Neural cell (in vitro differentiated cells): ENCODE results near the gene PHF24. TPM values are rescaled to one million over a fixed set of nuclear protein-coding genes. Genes with fewer than 3 reads are reported as not detected.

Source experiments
- H2AFZ ChIP-seq: fragments of 200-600, 300-800 bp; sonication (generic), shearing (Covaris generic); 2 replicates; pipeline ENCODE4 v1.6.0; 2014; ENCODE audit warnings: low read depth, mild to moderate bottlenecking, antibody characterized with exemption, low read length, moderate library complexity
- H3F3A ChIP-seq: fragments of 200-600 bp; shearing (Covaris generic); 2 replicates; pipeline ENCODE4 v1.6.1; 2016; ENCODE audit warnings: mild to moderate bottlenecking, moderate library complexity, mixed read lengths, antibody characterized with exemption, low read length; ENCODE audit not compliant: insufficient read depth, poor library complexity, severe bottlenecking
- H3K27ac ChIP-seq: fragments of 200-600, 300-800 bp; sonication (generic), shearing (Covaris generic); 2 replicates; pipeline ENCODE4 v1.5.1; 2014; ENCODE audit warnings: mild to moderate bottlenecking, low read length, moderate library complexity
- H3K27me3 ChIP-seq: fragments of 300-800, 200-600 bp; sonication (generic), shearing (Covaris generic); 2 replicates; pipeline ENCODE4 v1.6.0; 2014; ENCODE audit warnings: mild to moderate bottlenecking, low read depth, low read length, moderate library complexity; ENCODE audit not compliant: insufficient read depth
- H3K36me3 ChIP-seq: fragments of 300-800, 200-600 bp; sonication (generic), shearing (Covaris generic); 2 replicates; pipeline ENCODE4 v1.5.1; 2014; ENCODE audit warnings: mild to moderate bottlenecking, antibody characterized with exemption, low read length, moderate library complexity; ENCODE audit not compliant: insufficient read depth
- H3K4me2 ChIP-seq: fragments of 300-800, 200-600 bp; sonication (generic), shearing (Covaris generic); 2 replicates; pipeline ENCODE4 v1.6.0; 2014; ENCODE audit warnings: mild to moderate bottlenecking, low read length
- H3K4me3 ChIP-seq: fragments of 300-800, 200-600 bp; sonication (generic), shearing (Covaris generic); 2 replicates; pipeline ENCODE4 v1.5.1; 2014; ENCODE audit warnings: mild to moderate bottlenecking, low read length, moderate library complexity
- H3K79me2 ChIP-seq: fragments of 200-600 bp; shearing (Covaris generic); replicated peaks from 2 replicates; pipeline ENCODE4 v1.6.0; 2014; ENCODE audit warnings: mild to moderate bottlenecking, low read length, moderate library complexity; ENCODE audit not compliant: insufficient read depth
- H3K9ac ChIP-seq: fragments of 300-800, 200-600 bp; sonication (generic), shearing (Covaris generic); 2 replicates; pipeline ENCODE4 v1.6.1; 2016; ENCODE audit warnings: mild to moderate bottlenecking, low read length, mixed read lengths
- H3K9me2 ChIP-seq: fragments of 200-600 bp; shearing (Covaris generic); 2 replicates; pipeline ENCODE4 v1.6.1; 2016; ENCODE audit warnings: mild to moderate bottlenecking, low read length, mixed read lengths; ENCODE audit not compliant: insufficient read depth
- H3K9me3 ChIP-seq: fragments of 200-600, 300-800 bp; sonication (generic), shearing (Covaris generic); 2 replicates; pipeline ENCODE4 v1.6.1; 2016; ENCODE audit warnings: mild to moderate bottlenecking, mixed run types, low read length, moderate library complexity, mixed read lengths
- H4K20me1 ChIP-seq: fragments of 200-600 bp; shearing (Covaris generic); 2 replicates; pipeline ENCODE4 v1.6.1; 2016; ENCODE audit warnings: mild to moderate bottlenecking, mixed run types; ENCODE audit not compliant: insufficient read depth
- CTCF ChIP-seq: fragments of 450-650 bp; IDR thresholded peaks from 2 replicates; pipeline ENCODE4 v1.5.1; 2014; ENCODE audit warnings: antibody characterized with exemption, mild to moderate bottlenecking, moderate library complexity; ENCODE audit not compliant: poor library complexity, severe bottlenecking
- EP300 ChIP-seq: fragments of 450-650 bp; conservative IDR thresholded peaks from 2 replicates; pipeline ENCODE4 v1.6.1; 2014; ENCODE audit warnings: antibody characterized with exemption, mild to moderate bottlenecking, moderate library complexity; ENCODE audit not compliant: poor library complexity, severe bottlenecking
- EZH2 ChIP-seq: fragments of 200-600, 300-800 bp; shearing (Covaris generic), sonication (generic); IDR thresholded peaks from 2 replicates; pipeline ENCODE4 v1.6.1; 2014; ENCODE audit warnings: antibody characterized with exemption, low read length, borderline replicate concordance, mild to moderate bottlenecking; ENCODE audit not compliant: insufficient read depth, poor library complexity, severe bottlenecking
- MXI1 ChIP-seq: fragments of 450-650 bp; conservative IDR thresholded peaks from 2 replicates; pipeline ENCODE4 v1.6.1; 2014; ENCODE audit warnings: antibody characterized with exemption, mild to moderate bottlenecking; ENCODE audit not compliant: poor library complexity, severe bottlenecking
- POLR2AphosphoS5 ChIP-seq: IDR thresholded peaks from 2 replicates; pipeline ENCODE4 v1.6.1; 2012
- RAD21 ChIP-seq: fragments of 450-650 bp; conservative IDR thresholded peaks from 2 replicates; pipeline ENCODE4 v1.6.1; 2014; ENCODE audit warnings: antibody characterized with exemption, mild to moderate bottlenecking, moderate library complexity
- REST ChIP-seq: IDR thresholded peaks from 2 replicates; pipeline ENCODE4 v1.6.1; 2012; ENCODE audit warnings: borderline replicate concordance
- SMC3 ChIP-seq: fragments of 450-650 bp; conservative IDR thresholded peaks from 2 replicates; pipeline ENCODE4 v1.6.1; 2014; ENCODE audit warnings: antibody characterized with exemption, mild to moderate bottlenecking, moderate library complexity; ENCODE audit not compliant: poor library complexity
- TAF1 ChIP-seq: IDR thresholded peaks from 2 replicates; pipeline ENCODE4 v1.6.1; 2012; ENCODE audit warnings: low read depth
- polyA plus RNA-seq: library from polyadenylated mRNA; depleted of rRNA; stranded (reverse); fragments of >200 nt; gene quantifications from 2 replicates; pipeline ENCODE4 v1.2.3, GENCODE V29; 2014

Gene PHF24
- polyA plus RNA-seq, 1 donor from 2014 or later, result 2.4 TPM

GRCh38 chr9:34962546-34962945 is 4.5 kb downstream of the PHF24 start:
- Histone ChIP-seq H3K9me3 (no peaks in the 10 kb centered on the region), H4K20me1 (no peaks in the 10 kb centered on the region), H3F3A (no peaks in the 10 kb centered on the region), H2AFZ (no peak overlapping the region), H3K79me2 (no peaks in the 10 kb centered on the region), H3K27me3 (peaks cover 11% of the 10 kb centered on the region), H3K4me2 (no peak overlapping the region), H3K9ac (no peak overlapping the region), H3K4me3 (no peak overlapping the region), H3K27ac (no peak overlapping the region), H3K9me2 (no peaks in the 10 kb centered on the region), H3K36me3 (no peaks in the 10 kb centered on the region)
- TF ChIP-seq EZH2, result no peak
- no peak for TF ChIP-seq POLR2AphosphoS5
- no peak for TF ChIP-seq MXI1
- no peak for TF ChIP-seq RAD21
- no peak for TF ChIP-seq SMC3
- no peak for TF ChIP-seq REST
- TF ChIP-seq TAF1, result no peak
- no peak for TF ChIP-seq EP300
- TF ChIP-seq CTCF, result no peak

GRCh38 chr9:34963552-34963951 is 5.5 kb downstream of the PHF24 start:
- Histone ChIP-seq H2AFZ (no peak overlapping the region), H3K36me3 (no peaks in the 10 kb centered on the region), H3K9ac (no peak overlapping the region), H3K9me2 (no peaks in the 10 kb centered on the region), H3K27ac (no peak overlapping the region), H3K27me3 (peaks cover 8% of the 10 kb centered on the region), H4K20me1 (no peaks in the 10 kb centered on the region), H3K9me3 (no peaks in the 10 kb centered on the region), H3F3A (no peaks in the 10 kb centered on the region), H3K4me3 (no peak overlapping the region), H3K79me2 (no peaks in the 10 kb centered on the region), H3K4me2 (no peak overlapping the region)
- TF ChIP-seq CTCF, result no peak
- no peak for TF ChIP-seq MXI1
- TF ChIP-seq EZH2, result no peak
- TF ChIP-seq EP300, result no peak
